ENCODE results near the gene JPT1. TPM values are rescaled to one million over a fixed set of nuclear protein-coding genes. Genes with fewer than 3 reads are reported as not detected.
"Not testable (repeated sequence)": the region's sequence is repeated elsewhere in the genome, so short reads cannot be mapped to it uniquely, and the experiment has no call there.

JPT1 gene
- 236 and 281 TPM in 2 replicates for total RNA-seq

GRCh38 chr17:75154195-75155106 lies at the start of gene JPT1:
Gene JPT1, minus strand, starts transcription at chr17:75154512. Its CDS starts 115 bp downstream, at chr17:75154397.
- intact Hi-C loops (cut with micrococcal nuclease): loop anchor here (1.0 to 2.0 kb wide), 9 partner anchors 14 to 107 kb away; partner anchors contain the start of genes ARMC7, GGA3, KCTD2 and MRPS7

GRCh38 chr17:75199886-75200618 lies 45.7 kb upstream of the JPT1 start:
- intact Hi-C loops (cut with micrococcal nuclease): loop anchor here (2.0 to 5.0 kb wide), 2 partner anchors 72 to 139 kb away; partner anchors contain the start of gene MIF4GD

GRCh38 chr17:75194879-75195278 lies 40.6 kb upstream of the JPT1 start:
- intact Hi-C loops (cut with micrococcal nuclease): no loop called here

- intact Hi-C loops (cut with micrococcal nuclease): no loop called here
Measured at GRCh38 chr17:75191584-75191983, 37.3 kb upstream of the JPT1 start.

- intact Hi-C loops (cut with micrococcal nuclease): loop anchor here (1.0 to 10.0 kb wide), 4 partner anchors 7 to 314 kb away; partner anchors contain the start of genes CDR2L and FDXR
Measured at GRCh38 chr17:75188614-75189013, 34.3 kb upstream of the JPT1 start.

GRCh38 chr17:75183999-75184884 lies 29.9 kb upstream of the JPT1 start:
- intact Hi-C loops (cut with micrococcal nuclease): loop anchor here (1.0 to 10.0 kb wide), 10 partner anchors 17 to 595 kb away; partner anchors contain the start of genes ATP5PD, CDR2L, FDXR and GGA3

GRCh38 chr17:75182569-75183436 lies 28.5 kb upstream of the JPT1 start, which contains the start of gene SUMO2:
Gene SUMO2, minus strand, starts transcription at chr17:75182959. Its CDS starts 125 bp downstream, at chr17:75182834.
- intact Hi-C loops (cut with micrococcal nuclease): loop anchor here (1.0 to 10.0 kb wide), 10 partner anchors 18 to 596 kb away; partner anchors contain the start of genes ATP5PD, CDR2L, FDXR and GGA3

- intact Hi-C loops (cut with micrococcal nuclease): loop anchor here (2.0 to 10.0 kb wide), 4 partner anchors 135 to 307 kb away; partner anchors contain the start of genes ATP5PD, CDR2L, FDXR and GRB2
Measured at GRCh38 chr17:75182319-75182568, 27.9 kb upstream of the JPT1 start.

GRCh38 chr17:75181608-75182318 lies 27.5 kb upstream of the JPT1 start:
- intact Hi-C loops (cut with micrococcal nuclease): loop anchor here (1.0 to 10.0 kb wide), 7 partner anchors 8 to 307 kb away; partner anchors contain the start of genes ATP5PD, CDR2L, FDXR and GRB2

GRCh38 chr17:75181110-75181509 lies 26.8 kb upstream of the JPT1 start:
- intact Hi-C loops (cut with micrococcal nuclease): loop anchor here (1.0 to 10.0 kb wide), 6 partner anchors 8 to 306 kb away; partner anchors contain the start of genes ATP5PD, CDR2L, FDXR and KCTD2

GRCh38 chr17:75178453-75178852 lies 24.1 kb upstream of the JPT1 start:
- intact Hi-C loops (cut with micrococcal nuclease): no loop called here

- intact Hi-C loops (cut with micrococcal nuclease): no loop called here
Measured at GRCh38 chr17:75176625-75177024, 22.3 kb upstream of the JPT1 start.

- intact Hi-C loops (cut with micrococcal nuclease): loop anchor here (5.0 kb wide), 1 partner anchor 43 kb away; the partner anchor contains the start of gene NT5C
Measured at GRCh38 chr17:75174996-75175395, 20.7 kb upstream of the JPT1 start.

GRCh38 chr17:75173526-75173925 lies 19.2 kb upstream of the JPT1 start:
- intact Hi-C loops (cut with micrococcal nuclease): loop anchor here (5.0 kb wide), 1 partner anchor 41 kb away; the partner anchor contains the start of gene NT5C

GRCh38 chr17:75168998-75169397 lies 14.7 kb upstream of the JPT1 start:
- intact Hi-C loops (cut with micrococcal nuclease): no loop called here

GRCh38 chr17:75164606-75165005 lies 10.3 kb upstream of the JPT1 start:
- intact Hi-C loops (cut with micrococcal nuclease): not testable (repeated sequence)

GRCh38 chr17:75163074-75163473 lies 8.8 kb upstream of the JPT1 start:
- intact Hi-C loops (cut with micrococcal nuclease): no loop called here

GRCh38 chr17:75160211-75160610 lies 5.9 kb upstream of the JPT1 start:
- intact Hi-C loops (cut with micrococcal nuclease): no loop called here
